HepG2 (cell line): Measurements from ENCODE around the gene TRIM42. TPM values are rescaled to one million over a fixed set of nuclear protein-coding genes. Genes with fewer than 3 reads are reported as not detected.

Experiments
- ATAC-seq: fragments of 200-7000 bp; cut with Tn5 transposase; 3 replicates; pipeline ENCODE4 v1.9.1; 2020; ENCODE audit warnings: mild to moderate bottlenecking, moderate library complexity
- BruUV-seq: library from RNA; stranded (reverse); fragments of 400-500 nt; replicated peaks from 2 replicates; lab custom pipeline; 2021; lab: Mats Ljungman, UMichigan
- CTCF ChIA-PET: fragments of 300-600 bp; formaldehyde crosslinking; extraction: SDS; loops from one replicate; lab custom pipeline; 2021; ENCODE audit warnings: low total read pairs, inconsistent platforms, low intra/inter-chr PET ratio; lab: Yijun Ruan, JAX
- POLR2A ChIA-PET: fragments of 350-600 bp; sonication (Branson Sonifier 250); formaldehyde crosslinking; loops from one replicate; lab custom pipeline; 2020; ENCODE audit warnings: antibody characterized with exemption, inconsistent platforms; lab: Yijun Ruan, JAX
- DNase-seq: peaks from one replicate; pipeline ENCODE4 v3.0.0-alpha.2; 2015; ENCODE audit warnings: low spot score
- FAIRE-seq: peaks from 3 replicates; lab custom pipeline; 2011; peaks lifted over from hg19 to GRCh38; lab: Jason Lieb, UNC
- H2AFZ ChIP-seq: one replicate; pipeline ENCODE4 v1.6.1; 2011; ENCODE audit warnings: low read length, inconsistent platforms
- H3K27ac ChIP-seq: fragments of 300-600 bp; 3 replicates; pipeline ENCODE4 v1.8.0; 2011; ENCODE audit warnings: mixed run types, mild to moderate bottlenecking, mixed read lengths, low read length, inconsistent platforms; ENCODE audit not compliant: insufficient read depth; ENCODE audit errors: extremely low read length
- H3K27me3 ChIP-seq, 2 experiments: fragments of 200-600 bp in 1 of 2; 2 replicates in 1 of 2; 3 replicates in 1 of 2; pipeline versions ENCODE4 v1.6.0 to v1.8.0; 2011; ENCODE audit warnings: low read length in 2 of 2, mild to moderate bottlenecking in 2 of 2, moderate library complexity in 2 of 2, inconsistent platforms in 1 of 2; ENCODE audit not compliant: insufficient read depth in 2 of 2, control insufficient read depth in 1 of 2
- H3K36me3 ChIP-seq, 2 experiments: fragments of 200-600 bp in 1 of 2; replicated peaks in 1 of 2; 2 replicates in 1 of 2; 3 replicates in 1 of 2; pipeline versions ENCODE4 v1.5.1 to v1.8.0; 2011; ENCODE audit warnings: low read length in 2 of 2, inconsistent platforms in 1 of 2; ENCODE audit not compliant: insufficient read depth in 2 of 2, control insufficient read depth in 1 of 2
- H3K4me1 ChIP-seq: 2 replicates; pipeline ENCODE4 v1.5.1; 2012; ENCODE audit warnings: low read length, inconsistent platforms; ENCODE audit not compliant: insufficient read depth
- H3K4me2 ChIP-seq: 2 replicates; pipeline ENCODE4 v1.6.0; 2011; ENCODE audit warnings: low read depth, low read length, inconsistent platforms
- H3K4me3 ChIP-seq, 3 experiments: fragments of 200-600 bp in 1 of 3; sonication (generic), shearing (Covaris generic) in 1 of 3; replicated peaks in 1 of 3; 2 replicates each; pipeline ENCODE4 v1.5.1; 2011 to 2016; ENCODE audit warnings: low read length in 3 of 3, inconsistent platforms in 2 of 3, low read depth in 2 of 3, mild to moderate bottlenecking in 2 of 3, control low read depth in 1 of 3, mixed read lengths in 1 of 3; ENCODE audit not compliant: insufficient read depth in 1 of 3
- H3K79me2 ChIP-seq: one replicate; pipeline ENCODE4 v1.6.1; 2011; ENCODE audit warnings: low read length, inconsistent platforms; ENCODE audit not compliant: insufficient read depth
- H3K9ac ChIP-seq: 2 replicates; pipeline ENCODE4 v1.6.0; 2011; ENCODE audit warnings: mild to moderate bottlenecking, low read depth, low read length, inconsistent platforms; ENCODE audit not compliant: insufficient read depth
- H3K9me3 ChIP-seq: 2 replicates; pipeline ENCODE4 v1.5.1; 2012; ENCODE audit warnings: mild to moderate bottlenecking, low read length
- H4K20me1 ChIP-seq: 2 replicates; pipeline ENCODE4 v1.6.0; 2011; ENCODE audit warnings: inconsistent platforms, mild to moderate bottlenecking, low read length, moderate library complexity; ENCODE audit not compliant: insufficient read depth
- CEBPB ChIP-seq: IDR thresholded peaks from 2 replicates; pipeline ENCODE4 v1.6.1; 2011; ENCODE audit warnings: low read depth, low read length, improper control_type of control experiment, borderline replicate concordance
- FLYWCH1 ChIP-seq: sonication (generic); formaldehyde crosslinking; IDR thresholded peaks from 2 replicates; pipeline ENCODE4 v1.8.1; 2023; ENCODE audit warnings: mild to moderate bottlenecking, missing genetic modification reagents
- FOXP1 ChIP-seq, 2 experiments: fragments of 450-650 bp in 1 of 2; IDR thresholded peaks; 2 replicates each; pipeline ENCODE4 v1.6.1; 2017 to 2018; ENCODE audit warnings: antibody characterized with exemption in 1 of 2
- HMG20B ChIP-seq: conservative IDR thresholded peaks from 2 replicates; pipeline ENCODE4 v1.6.1; 2016; ENCODE audit warnings: missing genetic modification reagents, missing compliant biosample characterization
- KLF13 ChIP-seq: sonication (generic); formaldehyde crosslinking; IDR thresholded peaks from 2 replicates; pipeline ENCODE4 v1.4.0; 2020; ENCODE audit warnings: mild to moderate bottlenecking, missing genetic modification reagents
- MEIS2 ChIP-seq: sonication (generic); formaldehyde crosslinking; IDR thresholded peaks from 2 replicates; pipeline ENCODE4 v1.9.0; 2021; ENCODE audit warnings: mild to moderate bottlenecking, missing genetic modification reagents
- RARA ChIP-seq: IDR thresholded peaks from 2 replicates; pipeline ENCODE4 v1.6.1; 2016; ENCODE audit warnings: missing genetic modification reagents, missing compliant biosample characterization
- ZNF431 ChIP-seq: sonication (generic); formaldehyde crosslinking; IDR thresholded peaks from 2 replicates; pipeline ENCODE4 v1.9.0; 2022; ENCODE audit warnings: missing genetic modification reagents, low read depth, mild to moderate bottlenecking, borderline replicate concordance
- WGBS: methylation state at CpG from one replicate; pipeline ENCODE4 v1.1.6; 2017; ENCODE audit warnings: low lambda C conversion rate; 5-methylcytosine and 5-hydroxymethylcytosine counted together
- in situ Hi-C: cut with HindIII; loops from 2 replicates; pipeline ENCODE4 v1.10.0; 2017; ENCODE audit warnings: low pct_unique_long_range_greater_than_20kb; ENCODE audit not compliant: extremely low pct_ligation_motif_present
- intact Hi-C: fragments of 100-400 bp; cut with micrococcal nuclease; formaldehyde crosslinking; loops from one replicate; pipeline ENCODE4 v1.10.0; 2022; ENCODE audit not compliant: unreplicated experiment
- polyA plus RNA-seq, 8 experiments: library from polyadenylated mRNA; depleted of rRNA in 3 of 8; stranded (reverse) in 7 of 8; unstranded in 1 of 8; fragments of >200 nt; fragmentation: Illumina TruSeq in 4 of 8; extraction: Trizol in 4 of 8; gene quantifications; 2 replicates each; pipeline versions ENCODE4 v1.2.1 to v1.2.3, GENCODE V29; 2011 to 2016; ENCODE audit warnings: low read depth in 4 of 8, missing spikeins in 1 of 8, mixed read lengths in 1 of 8; ENCODE audit not compliant: insufficient read depth in 1 of 8
- total RNA-seq, 5 experiments: library from RNA; depleted of rRNA; stranded (reverse); fragments of >200 nt; fragmentation: Illumina TruSeq; extraction: Trizol; gene quantifications; 2 replicates each; pipeline ENCODE4 v1.2.3, GENCODE V29; 2016; ENCODE audit warnings: low read depth in 1 of 5
- TF ChIP-seq, protein P1 (sequence below): sonication (generic); formaldehyde crosslinking; IDR thresholded peaks from 2 replicates; pipeline ENCODE4 v1.5.0; 2020; ENCODE audit warnings: mild to moderate bottlenecking, missing genetic modification reagents, borderline replicate concordance

Gene TRIM42
- total and polyA plus RNA-seq, 2 of the 13 experiments (the other 11 are each of a cell fraction or from before 2014, with no cell fraction given), result not detected

DNA sequence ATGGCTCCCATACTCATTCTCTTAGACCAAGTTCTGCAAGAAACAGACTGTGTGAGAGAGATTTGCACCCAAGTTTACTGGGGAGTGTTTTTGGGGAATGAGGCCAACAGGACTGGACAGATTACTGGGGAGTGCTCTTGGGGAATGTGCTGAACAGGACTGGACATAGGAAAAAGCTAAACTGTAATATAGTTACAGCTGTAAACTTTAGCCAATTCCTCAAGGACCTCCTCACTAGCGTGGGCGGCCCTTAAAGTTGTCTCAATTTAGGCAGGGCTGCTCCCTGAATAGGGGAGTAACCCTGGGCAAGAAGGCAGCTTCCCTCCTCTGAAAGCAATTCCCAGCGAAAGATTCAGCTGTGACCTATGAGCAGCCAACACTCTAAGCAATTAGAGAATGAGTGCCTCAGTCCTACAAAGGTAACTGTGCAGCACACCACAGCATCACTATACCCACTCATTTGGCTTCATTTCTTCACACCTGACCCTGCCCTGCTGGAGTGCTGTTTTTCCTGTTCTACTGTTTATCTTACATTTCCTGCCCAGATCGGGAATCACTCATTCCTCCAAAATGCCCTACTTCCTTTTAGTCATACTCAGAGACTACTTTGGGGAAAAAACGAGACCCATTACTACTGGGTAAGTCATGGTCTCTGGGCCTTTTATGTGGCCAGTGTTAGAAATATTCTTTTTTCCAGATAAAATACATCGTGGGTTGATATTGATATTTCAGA lies 41.3 kb upstream of the TRIM42 start:
- Histone ChIP-seq H3K79me2 (no peaks in the 10 kb centered on the region), H3K27me3 (no peaks in the 10 kb centered on the region), H3K36me3 (no peaks in the 10 kb centered on the region), H3K9ac (no peak overlapping the region), H3K4me1 (peaks cover 13% of the 10 kb centered on the region), H3K9me3 (no peaks in the 10 kb centered on the region), H3K4me2 (no peak overlapping the region), H3K4me3 (no peak overlapping the region), H4K20me1 (no peaks in the 10 kb centered on the region), H2AFZ (no peak overlapping the region), H3K27ac (no peak overlapping the region)
- no TSS peak for BruUV-seq
- intact Hi-C loops (loop anchor here (5.0 kb wide), 1 partner anchor 101 kb away; no protein-coding TSS in a partner anchor), in situ Hi-C loops (loop anchor here (10.0 kb wide), 1 partner anchor 98 kb away; no protein-coding TSS in a partner anchor)
- ATAC-seq (no peak), DNase-seq (no peak), FAIRE-seq (no peak)
- POLR2A ChIA-PET, result no interaction called here
- TF ChIP-seq ZNF431 (CRISPR knock-in tag), result 0 out of 2 replicates have a peak, but pooled peaks have one; percentile 38
- no peak for TF ChIP-seq HMG20B
- CTCF ChIA-PET, result no interaction called here
- 50% methylated on average over 5 of the region's 6 CpGs for WGBS

DNA sequence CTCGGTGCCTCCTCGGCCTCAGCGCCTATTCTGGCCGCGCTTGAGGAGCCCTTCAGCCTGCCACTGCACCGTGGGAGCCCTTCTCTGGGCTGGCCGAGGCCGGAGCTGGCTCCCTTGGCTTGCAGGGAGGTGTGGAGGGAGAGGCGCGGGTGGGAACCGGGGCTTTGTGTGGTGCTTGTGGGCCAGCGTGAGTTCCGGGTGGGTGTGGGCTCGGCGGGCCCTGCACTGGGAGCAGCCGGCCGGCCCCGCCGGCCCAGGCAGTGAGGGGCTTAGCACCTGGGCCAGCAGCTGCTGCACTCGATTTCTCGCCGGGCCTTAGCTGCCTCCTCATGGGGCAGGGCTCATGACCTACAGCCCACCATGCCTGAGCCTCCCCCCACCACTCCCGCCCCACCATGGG lies 26.6 kb upstream of the TRIM42 start:
- no peaks in the 10 kb centered on the region for H3K27me3 ChIP-seq
- H3K9ac ChIP-seq, result no peak overlapping the region
- intact Hi-C loops, result no loop called here
- no peak overlapping the region for H3K27ac ChIP-seq
- BruUV-seq, result no TSS peak
- H3K4me2 ChIP-seq, result no peak overlapping the region
- no peaks in the 10 kb centered on the region for H3K79me2 ChIP-seq
- ATAC-seq (no peak), DNase-seq (no peak), FAIRE-seq (no peak)
- H3K9me3 ChIP-seq, result no peaks in the 10 kb centered on the region
- ChIA-PET POLR2A (no interaction called here), CTCF (no interaction called here)
- H3K4me3 ChIP-seq, result no peak overlapping the region
- in situ Hi-C loops, result no loop called here
- no peaks in the 10 kb centered on the region for H3K36me3 ChIP-seq
- WGBS, result 69% methylated on average over 11 of the region's 23 CpGs
- H3K4me1 ChIP-seq, result no peaks in the 10 kb centered on the region
- H4K20me1 ChIP-seq, result no peaks in the 10 kb centered on the region
- no peak overlapping the region for H2AFZ ChIP-seq
- no peak for TF ChIP-seq FOXP1 (IDR thresholded peaks at IDR 0.05)
- no peak for TF ChIP-seq FOXP1 (CRISPR knock-in tag; IDR thresholded peaks at IDR 0.05)
- no peak for TF ChIP-seq MEIS2 (CRISPR knock-in tag)
- TF ChIP-seq, protein P1, sequence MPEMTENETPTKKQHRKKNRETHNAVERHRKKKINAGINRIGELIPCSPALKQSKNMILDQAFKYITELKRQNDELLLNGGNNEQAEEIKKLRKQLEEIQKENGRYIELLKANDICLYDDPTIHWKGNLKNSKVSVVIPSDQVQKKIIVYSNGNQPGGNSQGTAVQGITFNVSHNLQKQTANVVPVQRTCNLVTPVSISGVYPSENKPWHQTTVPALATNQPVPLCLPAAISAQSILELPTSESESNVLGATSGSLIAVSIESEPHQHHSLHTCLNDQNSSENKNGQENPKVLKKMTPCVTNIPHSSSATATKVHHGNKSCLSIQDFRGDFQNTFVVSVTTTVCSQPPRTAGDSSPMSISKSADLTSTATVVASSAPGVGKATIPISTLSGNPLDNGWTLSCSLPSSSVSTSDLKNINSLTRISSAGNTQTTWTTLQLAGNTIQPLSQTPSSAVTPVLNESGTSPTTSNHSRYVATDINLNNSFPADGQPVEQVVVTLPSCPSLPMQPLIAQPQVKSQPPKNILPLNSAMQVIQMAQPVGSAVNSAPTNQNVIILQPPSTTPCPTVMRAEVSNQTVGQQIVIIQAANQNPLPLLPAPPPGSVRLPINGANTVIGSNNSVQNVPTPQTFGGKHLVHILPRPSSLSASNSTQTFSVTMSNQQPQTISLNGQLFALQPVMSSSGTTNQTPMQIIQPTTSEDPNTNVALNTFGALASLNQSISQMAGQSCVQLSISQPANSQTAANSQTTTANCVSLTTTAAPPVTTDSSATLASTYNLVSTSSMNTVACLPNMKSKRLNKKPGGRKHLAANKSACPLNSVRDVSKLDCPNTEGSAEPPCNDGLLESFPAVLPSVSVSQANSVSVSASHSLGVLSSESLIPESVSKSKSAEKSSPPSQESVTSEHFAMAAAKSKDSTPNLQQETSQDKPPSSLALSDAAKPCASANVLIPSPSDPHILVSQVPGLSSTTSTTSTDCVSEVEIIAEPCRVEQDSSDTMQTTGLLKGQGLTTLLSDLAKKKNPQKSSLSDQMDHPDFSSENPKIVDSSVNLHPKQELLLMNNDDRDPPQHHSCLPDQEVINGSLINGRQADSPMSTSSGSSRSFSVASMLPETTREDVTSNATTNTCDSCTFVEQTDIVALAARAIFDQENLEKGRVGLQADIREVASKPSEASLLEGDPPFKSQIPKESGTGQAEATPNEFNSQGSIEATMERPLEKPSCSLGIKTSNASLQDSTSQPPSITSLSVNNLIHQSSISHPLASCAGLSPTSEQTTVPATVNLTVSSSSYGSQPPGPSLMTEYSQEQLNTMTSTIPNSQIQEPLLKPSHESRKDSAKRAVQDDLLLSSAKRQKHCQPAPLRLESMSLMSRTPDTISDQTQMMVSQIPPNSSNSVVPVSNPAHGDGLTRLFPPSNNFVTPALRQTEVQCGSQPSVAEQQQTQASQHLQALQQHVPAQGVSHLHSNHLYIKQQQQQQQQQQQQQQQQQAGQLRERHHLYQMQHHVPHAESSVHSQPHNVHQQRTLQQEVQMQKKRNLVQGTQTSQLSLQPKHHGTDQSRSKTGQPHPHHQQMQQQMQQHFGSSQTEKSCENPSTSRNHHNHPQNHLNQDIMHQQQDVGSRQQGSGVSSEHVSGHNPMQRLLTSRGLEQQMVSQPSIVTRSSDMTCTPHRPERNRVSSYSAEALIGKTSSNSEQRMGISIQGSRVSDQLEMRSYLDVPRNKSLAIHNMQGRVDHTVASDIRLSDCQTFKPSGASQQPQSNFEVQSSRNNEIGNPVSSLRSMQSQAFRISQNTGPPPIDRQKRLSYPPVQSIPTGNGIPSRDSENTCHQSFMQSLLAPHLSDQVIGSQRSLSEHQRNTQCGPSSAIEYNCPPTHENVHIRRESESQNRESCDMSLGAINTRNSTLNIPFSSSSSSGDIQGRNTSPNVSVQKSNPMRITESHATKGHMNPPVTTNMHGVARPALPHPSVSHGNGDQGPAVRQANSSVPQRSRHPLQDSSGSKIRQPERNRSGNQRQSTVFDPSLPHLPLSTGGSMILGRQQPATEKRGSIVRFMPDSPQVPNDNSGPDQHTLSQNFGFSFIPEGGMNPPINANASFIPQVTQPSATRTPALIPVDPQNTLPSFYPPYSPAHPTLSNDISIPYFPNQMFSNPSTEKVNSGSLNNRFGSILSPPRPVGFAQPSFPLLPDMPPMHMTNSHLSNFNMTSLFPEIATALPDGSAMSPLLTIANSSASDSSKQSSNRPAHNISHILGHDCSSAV (CRISPR knock-in tag), result no peak
- TF ChIP-seq RARA (CRISPR knock-in tag), result no peak
- TF ChIP-seq KLF13, result no peak
- no peak for TF ChIP-seq FLYWCH1 (CRISPR knock-in tag)
- TF ChIP-seq CEBPB, result no peak
